ENCODE measurements around the gene MYMX. TPM values are rescaled to one million over a fixed set of nuclear protein-coding genes. Genes with fewer than 3 reads are reported as not detected.

MYMX gene
- total RNA-seq, 4 donors from 2014 or later = 0.95 TPM; not detected in 3

GRCh38 chr6:44202332-44202971 lies 14.3 kb upstream of the MYMX start:
- in situ Hi-C loops (cut with MboI; ENCODE audit: low pct_ligation_motif_present in 1 of 4, low pct_unique_long_range_greater_than_20kb in 1 of 4, low sequenced_read_pairs in 3 of 4) = no loop called here
- intact Hi-C loops (cut with DNase I; ENCODE audit: low total_unique reads) = no loop called here
- H3K9me3 ChIP-seq = no peaks in the 10 kb centered on the region
- WGBS, 2 donors (ENCODE audit: low coverage in 1 of 2) = 92% methylated on average over 4 of the region's 4 CpGs; no CpG with 5 or more reads in 1 of the 2 donors
- no peak overlapping the region for H3K4me3 ChIP-seq
- H3K27ac ChIP-seq = peak overlapping the region in 2 of 4 donors; percentile 23 to 28
- no peak for DNase-seq
- peaks cover 0 to 22% (median 14%) of the 10 kb centered on the region in 4 donors for H3K4me1 ChIP-seq
- TF ChIP-seq EP300 (IDR thresholded peaks at IDR 0.05; ENCODE audit: low read depth) (no peak), POLR2AphosphoS5 (IDR thresholded peaks at IDR 0.05) (no peak), CTCF (IDR thresholded peaks at IDR 0.05) (no peak), POLR2A (IDR thresholded peaks at IDR 0.05) (no peak)
- H3K27me3 ChIP-seq = no peaks in the 10 kb centered on the region
- no peaks in the 10 kb centered on the region for H3K36me3 ChIP-seq

- no peak for DNase-seq
- in situ Hi-C loops (cut with MboI; ENCODE audit: low pct_ligation_motif_present in 1 of 4, low pct_unique_long_range_greater_than_20kb in 1 of 4, low sequenced_read_pairs in 3 of 4) (no loop called here), intact Hi-C loops (cut with DNase I; ENCODE audit: low total_unique reads) (no loop called here)
- Histone ChIP-seq H3K4me3 (no peak overlapping the region), H3K4me1 (peaks cover 0 to 22% (median 14%) of the 10 kb centered on the region in 4 donors), H3K27me3 (no peaks in the 10 kb centered on the region), H3K9me3 (no peaks in the 10 kb centered on the region), H3K27ac (peak overlapping the region; percentile 3 to 40 (median 34)), H3K36me3 (no peaks in the 10 kb centered on the region)
- TF ChIP-seq POLR2AphosphoS5 (IDR thresholded peaks at IDR 0.05) = no peak
- no peak for TF ChIP-seq EP300 (IDR thresholded peaks at IDR 0.05; ENCODE audit: low read depth)
- no peak for TF ChIP-seq CTCF (IDR thresholded peaks at IDR 0.05)
- TF ChIP-seq POLR2A (IDR thresholded peaks at IDR 0.05) = no peak
- 78 to 91% methylated on average over 5 to 11 of the region's 11 CpGs for WGBS, 2 donors (ENCODE audit: low coverage in 1 of 2)
These were observed 13.6 kb upstream of the MYMX start for GRCh38 chr6:44202972-44203750.

- 46 to 75% methylated on average over 2 to 6 of the region's 6 CpGs for WGBS, 2 donors (ENCODE audit: low coverage in 1 of 2)
- peak; percentile 49 for DNase-seq
These were observed 12.8 kb upstream of the MYMX start for GRCh38 chr6:44203955-44204354.

More at GRCh38 chr6:44203955-44204354, 12.8 kb upstream of the MYMX start:
- no peak overlapping the region for H3K4me3 ChIP-seq
- H3K27me3 ChIP-seq = no peaks in the 10 kb centered on the region
- no peaks in the 10 kb centered on the region for H3K9me3 ChIP-seq
- in situ Hi-C loops (cut with MboI; ENCODE audit: low pct_ligation_motif_present in 1 of 4, low pct_unique_long_range_greater_than_20kb in 1 of 4, low sequenced_read_pairs in 3 of 4) (no loop called here), intact Hi-C loops (cut with DNase I; ENCODE audit: low total_unique reads) (no loop called here)
- TF ChIP-seq EP300 (IDR thresholded peaks at IDR 0.05; ENCODE audit: low read depth) (no peak), CTCF (IDR thresholded peaks at IDR 0.05) (no peak), POLR2AphosphoS5 (IDR thresholded peaks at IDR 0.05) (no peak), POLR2A (IDR thresholded peaks at IDR 0.05) (no peak)
- peak overlapping the region; percentile 3 to 40 (median 34) for H3K27ac ChIP-seq
- peaks cover 0 to 22% (median 14%) of the 10 kb centered on the region in 4 donors for H3K4me1 ChIP-seq
- H3K36me3 ChIP-seq = no peaks in the 10 kb centered on the region
